ENCODE results near the gene TRPM1. TPM values are rescaled to one million over a fixed set of nuclear protein-coding genes. Genes with fewer than 3 reads are reported as not detected.

TRPM1 gene
- total RNA-seq, 2 donors from 2014 or later: not detected

GRCh38 chr15:31045606-31046005 lies 55.9 kb downstream of the TRPM1 start:
- H3K36me3 Mint-ChIP-seq (ENCODE audit: insufficient read depth in 2 of 2): no peaks in the 10 kb centered on the region
- H3K27me3 Mint-ChIP-seq (ENCODE audit: low read depth): no peaks in the 10 kb centered on the region
- no peaks in the 10 kb centered on the region for H3K9me3 Mint-ChIP-seq
- no peak overlapping the region for H3K4me3 Mint-ChIP-seq
- DNase-seq (no peak), ATAC-seq (replicated peaks in 1 of 2) (no peak)
- H3K4me1 Mint-ChIP-seq (ENCODE audit: low read depth): no peaks in the 10 kb centered on the region
- H3K27ac Mint-ChIP-seq: no peak overlapping the region

GRCh38 chr15:31042751-31043150 lies 58.8 kb downstream of the TRPM1 start:
- no peaks in the 10 kb centered on the region for H3K4me1 Mint-ChIP-seq (ENCODE audit: low read depth)
- no peaks in the 10 kb centered on the region for H3K9me3 Mint-ChIP-seq
- H3K27ac Mint-ChIP-seq: no peak overlapping the region
- no peak for ATAC-seq (replicated peaks in 1 of 2)
- H3K4me3 Mint-ChIP-seq: no peak overlapping the region
- no peaks in the 10 kb centered on the region for H3K27me3 Mint-ChIP-seq (ENCODE audit: low read depth)
- DNase-seq: no peak
- H3K36me3 Mint-ChIP-seq (ENCODE audit: insufficient read depth in 2 of 2): no peaks in the 10 kb centered on the region

GRCh38 chr15:31041610-31042009 lies 59.9 kb downstream of the TRPM1 start:
- Mint-ChIP-seq H3K27ac (no peak overlapping the region), H3K4me3 (no peak overlapping the region), H3K9me3 (no peaks in the 10 kb centered on the region), H3K36me3 (ENCODE audit: insufficient read depth in 2 of 2) (no peaks in the 10 kb centered on the region), H3K27me3 (ENCODE audit: low read depth) (no peaks in the 10 kb centered on the region), H3K4me1 (ENCODE audit: low read depth) (no peaks in the 10 kb centered on the region)
- no peak for DNase-seq
- no peak for ATAC-seq (replicated peaks in 1 of 2)

GRCh38 chr15:31040611-31041010 lies 60.9 kb downstream of the TRPM1 start:
- ATAC-seq (replicated peaks in 1 of 2) (no peak), DNase-seq (no peak)
- Mint-ChIP-seq H3K36me3 (ENCODE audit: insufficient read depth in 2 of 2) (no peaks in the 10 kb centered on the region), H3K4me1 (ENCODE audit: low read depth) (peaks cover 5% of the 10 kb centered on the region), H3K9me3 (no peaks in the 10 kb centered on the region), H3K27ac (no peak overlapping the region), H3K4me3 (no peak overlapping the region), H3K27me3 (ENCODE audit: low read depth) (no peaks in the 10 kb centered on the region)

- DNase-seq (no peak), ATAC-seq (replicated peaks in 1 of 2) (no peak)
- Mint-ChIP-seq H3K27me3 (ENCODE audit: low read depth) (no peaks in the 10 kb centered on the region), H3K9me3 (no peaks in the 10 kb centered on the region), H3K4me3 (no peak overlapping the region), H3K36me3 (ENCODE audit: insufficient read depth in 2 of 2) (no peaks in the 10 kb centered on the region), H3K27ac (no peak overlapping the region), H3K4me1 (ENCODE audit: low read depth) (peaks cover 5% of the 10 kb centered on the region)
Observed at GRCh38 chr15:31039961-31040360, 61.6 kb downstream of the TRPM1 start.

- no peaks in the 10 kb centered on the region for H3K27me3 Mint-ChIP-seq (ENCODE audit: low read depth)
- H3K4me1 Mint-ChIP-seq (ENCODE audit: low read depth): peaks cover 5% of the 10 kb centered on the region
- no peak overlapping the region for H3K4me3 Mint-ChIP-seq
- H3K36me3 Mint-ChIP-seq (ENCODE audit: insufficient read depth in 2 of 2): no peaks in the 10 kb centered on the region
- no peak for ATAC-seq (replicated peaks in 1 of 2)
- no peak for DNase-seq
- no peak overlapping the region for H3K27ac Mint-ChIP-seq
- H3K9me3 Mint-ChIP-seq: no peaks in the 10 kb centered on the region
Observed at GRCh38 chr15:31037731-31038477, 63.6 kb downstream of the TRPM1 start.

GRCh38 chr15:31036783-31037182 lies 64.7 kb downstream of the TRPM1 start:
- H3K9me3 Mint-ChIP-seq: no peaks in the 10 kb centered on the region

GRCh38 chr15:31035610-31036009 lies 65.9 kb downstream of the TRPM1 start:
- H3K36me3 Mint-ChIP-seq (ENCODE audit: insufficient read depth in 2 of 2): no peaks in the 10 kb centered on the region
- ATAC-seq (replicated peaks in 1 of 2) (peak in 1 of 2 donors; percentile 55), DNase-seq (no peak)
- H3K4me3 Mint-ChIP-seq: no peak overlapping the region
- H3K9me3 Mint-ChIP-seq: no peaks in the 10 kb centered on the region
- H3K27ac Mint-ChIP-seq: no peak overlapping the region
- no peaks in the 10 kb centered on the region for H3K27me3 Mint-ChIP-seq (ENCODE audit: low read depth)
- H3K4me1 Mint-ChIP-seq (ENCODE audit: low read depth): peaks cover 5% of the 10 kb centered on the region

More at GRCh38 chr15:31036783-31037182, 64.7 kb downstream of the TRPM1 start:
- DNase-seq (no peak), ATAC-seq (replicated peaks in 1 of 2) (no peak)
- Mint-ChIP-seq H3K4me3 (no peak overlapping the region), H3K36me3 (ENCODE audit: insufficient read depth in 2 of 2) (no peaks in the 10 kb centered on the region), H3K27ac (no peak overlapping the region), H3K4me1 (ENCODE audit: low read depth) (peaks cover 5% of the 10 kb centered on the region), H3K27me3 (ENCODE audit: low read depth) (no peaks in the 10 kb centered on the region)

GRCh38 chr15:31034152-31034551 lies 67.4 kb downstream of the TRPM1 start:
- Mint-ChIP-seq H3K36me3 (ENCODE audit: insufficient read depth in 2 of 2) (no peaks in the 10 kb centered on the region), H3K27ac (no peak overlapping the region), H3K4me3 (no peak overlapping the region), H3K27me3 (ENCODE audit: low read depth) (no peaks in the 10 kb centered on the region), H3K9me3 (no peaks in the 10 kb centered on the region), H3K4me1 (ENCODE audit: low read depth) (peaks cover 5% of the 10 kb centered on the region)
- no peak for DNase-seq
- no peak for ATAC-seq (replicated peaks in 1 of 2)

- Mint-ChIP-seq H3K4me1 (ENCODE audit: low read depth) (peaks cover 5% of the 10 kb centered on the region), H3K27me3 (ENCODE audit: low read depth) (peaks cover 5% of the 10 kb centered on the region), H3K9me3 (no peaks in the 10 kb centered on the region), H3K4me3 (no peak overlapping the region), H3K36me3 (ENCODE audit: insufficient read depth in 2 of 2) (no peaks in the 10 kb centered on the region), H3K27ac (no peak overlapping the region)
- ATAC-seq (replicated peaks in 1 of 2): no peak
- DNase-seq: no peak
Observed at GRCh38 chr15:31032961-31033371, 68.6 kb downstream of the TRPM1 start.

- H3K4me1 Mint-ChIP-seq (ENCODE audit: low read depth): peaks cover 5% of the 10 kb centered on the region
- peaks cover 6% of the 10 kb centered on the region for H3K27me3 Mint-ChIP-seq (ENCODE audit: low read depth)
- H3K4me3 Mint-ChIP-seq: no peak overlapping the region
- ATAC-seq (replicated peaks in 1 of 2) (no peak), DNase-seq (no peak)
- no peaks in the 10 kb centered on the region for H3K36me3 Mint-ChIP-seq (ENCODE audit: insufficient read depth in 2 of 2)
- H3K9me3 Mint-ChIP-seq: no peaks in the 10 kb centered on the region
- no peak overlapping the region for H3K27ac Mint-ChIP-seq
Observed at GRCh38 chr15:31031471-31032067, 70.0 kb downstream of the TRPM1 start.

GRCh38 chr15:31027910-31028578 lies 73.5 kb downstream of the TRPM1 start:
- Mint-ChIP-seq H3K9me3 (no peaks in the 10 kb centered on the region), H3K4me1 (ENCODE audit: low read depth) (no peaks in the 10 kb centered on the region), H3K27ac (no peak overlapping the region), H3K4me3 (no peak overlapping the region), H3K36me3 (ENCODE audit: insufficient read depth in 2 of 2) (no peaks in the 10 kb centered on the region), H3K27me3 (ENCODE audit: low read depth) (peaks cover 6% of the 10 kb centered on the region)
- DNase-seq (no peak), ATAC-seq (replicated peaks in 1 of 2) (no peak)

- no peak for ATAC-seq (replicated peaks in 1 of 2)
- Mint-ChIP-seq H3K9me3 (no peaks in the 10 kb centered on the region), H3K36me3 (ENCODE audit: insufficient read depth in 2 of 2) (no peaks in the 10 kb centered on the region)
Observed at GRCh38 chr15:31025996-31026395, 75.5 kb downstream of the TRPM1 start.

More at GRCh38 chr15:31025996-31026395, 75.5 kb downstream of the TRPM1 start:
- DNase-seq: no peak
- Mint-ChIP-seq H3K27me3 (ENCODE audit: low read depth) (peaks cover 6% of the 10 kb centered on the region), H3K4me1 (ENCODE audit: low read depth) (no peaks in the 10 kb centered on the region), H3K27ac (no peak overlapping the region), H3K4me3 (no peak overlapping the region)

Data from activated T-cell treated with anti-CD3 and anti-CD28 coated beads, Interleukin-2, amount 50 U/mL, for 72 hours (primary cell).